ENCODE data around the gene OPRD1. TPM values are rescaled to one million over a fixed set of nuclear protein-coding genes. Genes with fewer than 3 reads are reported as not detected.
"Not testable (repeated sequence)": the region's sequence is repeated elsewhere in the genome, so short reads cannot be mapped to it uniquely, and the experiment has no call there.

Gene OPRD1
- total RNA-seq, 6 experiments from 2014 or later: not detected

GRCh38 chr1:28789816-28790215 is 22.2 kb upstream of the OPRD1 start:
- ATAC-seq (no peak), DNase-seq (no peak)
- Histone ChIP-seq H3K27ac (no peak overlapping the region), H3K36me3 (no peaks in the 10 kb centered on the region), H3K4me1 (peaks cover 0 to 3% (median 0%) of the 10 kb centered on the region in 4 donors), H3K4me3 (no peak overlapping the region), H3K9me3 (no peaks in the 10 kb centered on the region), H3K27me3 (no peaks in the 10 kb centered on the region)
- TF ChIP-seq POLR2A (IDR thresholded peaks at IDR 0.05) (no peak), CTCF (IDR thresholded peaks at IDR 0.05) (no peak)
- intact Hi-C loops (cut with DNase I): loop anchor here (5.0 kb wide), 2 partner anchors 77 to 87 kb away; no protein-coding TSS in a partner anchor
- 55% methylated on average over 6 of the region's 6 CpGs for WGBS (ENCODE audit: insufficient coverage, low coverage, low lambda C conversion rate, missing lambda C conversion rate)

- TF ChIP-seq CTCF (IDR thresholded peaks at IDR 0.05) (no peak), POLR2A (IDR thresholded peaks at IDR 0.05) (no peak)
- Histone ChIP-seq H3K9me3 (no peaks in the 10 kb centered on the region), H3K4me1 (peaks cover 0 to under 1% (median 0%) of the 10 kb centered on the region in 4 donors), H3K36me3 (no peaks in the 10 kb centered on the region), H3K27me3 (no peaks in the 10 kb centered on the region), H3K27ac (no peak overlapping the region), H3K4me3 (no peak overlapping the region)
- WGBS (ENCODE audit: insufficient coverage, low coverage, low lambda C conversion rate, missing lambda C conversion rate): 60% methylated on average over 1 of the region's 12 CpGs
- DNase-seq (no peak), ATAC-seq (no peak)
- intact Hi-C loops (cut with DNase I): no loop called here
Observed at GRCh38 chr1:28790377-28791035, 21.5 kb upstream of the OPRD1 start.

GRCh38 chr1:28791929-28792328 is 20.0 kb upstream of the OPRD1 start:
- 50% methylated on average over 1 of the region's 2 CpGs for WGBS (ENCODE audit: insufficient coverage, low coverage, low lambda C conversion rate, missing lambda C conversion rate)
- intact Hi-C loops (cut with DNase I); H3K9me3 ChIP-seq; ATAC-seq; H3K36me3 ChIP-seq; H3K27me3 ChIP-seq; H3K4me1 ChIP-seq; H3K4me3 ChIP-seq; H3K27ac ChIP-seq; DNase-seq: not testable (repeated sequence)

GRCh38 chr1:28792644-28793121 is 19.3 kb upstream of the OPRD1 start:
- ATAC-seq (no peak), DNase-seq (no peak)
- H3K27ac ChIP-seq: no peak overlapping the region
- no peak for TF ChIP-seq POLR2A (IDR thresholded peaks at IDR 0.05)
- no peak for TF ChIP-seq CTCF (IDR thresholded peaks at IDR 0.05)
- no peaks in the 10 kb centered on the region for H3K4me1 ChIP-seq
- H3K27me3 ChIP-seq: no peaks in the 10 kb centered on the region
- H3K36me3 ChIP-seq: no peaks in the 10 kb centered on the region
- no peak overlapping the region for H3K4me3 ChIP-seq
- 75% methylated on average over 1 of the region's 1 CpG for WGBS (ENCODE audit: insufficient coverage, low coverage, low lambda C conversion rate, missing lambda C conversion rate)
- intact Hi-C loops (cut with DNase I): no loop called here
- H3K9me3 ChIP-seq: no peaks in the 10 kb centered on the region

- H3K4me3 ChIP-seq; H3K27me3 ChIP-seq; DNase-seq; H3K36me3 ChIP-seq; ATAC-seq; H3K9me3 ChIP-seq; intact Hi-C loops (cut with DNase I); H3K4me1 ChIP-seq; H3K27ac ChIP-seq: not testable (repeated sequence)
- WGBS (ENCODE audit: insufficient coverage, low coverage, low lambda C conversion rate, missing lambda C conversion rate): 91% methylated on average over 5 of the region's 5 CpGs
Observed at GRCh38 chr1:28794582-28794981, 17.4 kb upstream of the OPRD1 start.
